T-helper 1 cell treated with Interleukin-12 subunit alpha and Interleukin-12 subunit beta and Interleukin-4 antibody, amounts not matched to agents 30 μg/mL and 1 μg/mL, for 36 hours (primary cell): ENCODE data around the gene GSG1L.

Experiments
- H3K27ac Mint-ChIP-seq: one replicate; pipeline ENCODE4 v1.8.0; 2021; ENCODE audit warnings: mild to moderate bottlenecking, mixed read lengths
- H3K27me3 Mint-ChIP-seq: one replicate; pipeline ENCODE4 v1.8.0; 2021; ENCODE audit warnings: low read depth, mixed read lengths
- H3K36me3 Mint-ChIP-seq: one replicate; pipeline ENCODE4 v1.8.0; 2021; ENCODE audit warnings: low read depth, mixed read lengths
- H3K4me1 Mint-ChIP-seq: one replicate; pipeline ENCODE4 v1.8.0; 2021; ENCODE audit warnings: low read depth, mixed read lengths
- H3K4me3 Mint-ChIP-seq: one replicate; pipeline ENCODE4 v1.8.0; 2021; ENCODE audit warnings: mild to moderate bottlenecking, moderate library complexity, mixed read lengths
- H3K9me3 Mint-ChIP-seq: one replicate; pipeline ENCODE4 v1.8.0; 2021; ENCODE audit warnings: mixed read lengths

GSG1L gene

GRCh38 chr16:27838536-27839175, 224.9 kb downstream of the GSG1L start:
- Mint-ChIP-seq H3K27ac (no peak overlapping the region), H3K4me3 (no peak overlapping the region), H3K4me1 (no peaks in the 10 kb centered on the region), H3K36me3 (no peaks in the 10 kb centered on the region), H3K9me3 (no peaks in the 10 kb centered on the region), H3K27me3 (peaks cover 14% of the 10 kb centered on the region)

- no peak overlapping the region for H3K4me3 Mint-ChIP-seq
- peaks cover 11% of the 10 kb centered on the region for H3K9me3 Mint-ChIP-seq
- no peaks in the 10 kb centered on the region for H3K36me3 Mint-ChIP-seq
- no peak overlapping the region for H3K27ac Mint-ChIP-seq
- no peaks in the 10 kb centered on the region for H3K4me1 Mint-ChIP-seq
- H3K27me3 Mint-ChIP-seq, result peaks cover 4% of the 10 kb centered on the region
Measured at GRCh38 chr16:27829975-27830374, 233.5 kb downstream of the GSG1L start.

- Mint-ChIP-seq H3K4me3 (no peak overlapping the region), H3K27ac (no peak overlapping the region), H3K9me3 (peaks cover 11% of the 10 kb centered on the region), H3K4me1 (no peaks in the 10 kb centered on the region), H3K27me3 (no peaks in the 10 kb centered on the region), H3K36me3 (no peaks in the 10 kb centered on the region)
Measured at GRCh38 chr16:27828671-27829070, 234.8 kb downstream of the GSG1L start.

GRCh38 chr16:27827765-27828164, 235.7 kb downstream of the GSG1L start:
- no peaks in the 10 kb centered on the region for H3K4me1 Mint-ChIP-seq
- no peak overlapping the region for H3K27ac Mint-ChIP-seq
- H3K27me3 Mint-ChIP-seq, result no peaks in the 10 kb centered on the region
- H3K36me3 Mint-ChIP-seq, result no peaks in the 10 kb centered on the region
- H3K4me3 Mint-ChIP-seq, result no peak overlapping the region
- H3K9me3 Mint-ChIP-seq, result peaks cover 11% of the 10 kb centered on the region

- Mint-ChIP-seq H3K36me3 (no peaks in the 10 kb centered on the region), H3K4me3 (no peak overlapping the region), H3K4me1 (no peaks in the 10 kb centered on the region), H3K9me3 (peaks cover 11% of the 10 kb centered on the region), H3K27ac (no peak overlapping the region), H3K27me3 (no peaks in the 10 kb centered on the region)
Measured at GRCh38 chr16:27826893-27827289, 236.6 kb downstream of the GSG1L start.

GRCh38 chr16:27826081-27826892, 237.2 kb downstream of the GSG1L start:
- H3K27ac Mint-ChIP-seq, result no peak overlapping the region
- no peaks in the 10 kb centered on the region for H3K4me1 Mint-ChIP-seq
- no peaks in the 10 kb centered on the region for H3K27me3 Mint-ChIP-seq
- peaks cover 11% of the 10 kb centered on the region for H3K9me3 Mint-ChIP-seq
- H3K4me3 Mint-ChIP-seq, result no peak overlapping the region
- H3K36me3 Mint-ChIP-seq, result no peaks in the 10 kb centered on the region

- Mint-ChIP-seq H3K4me3 (no peak overlapping the region), H3K9me3 (peaks cover 6% of the 10 kb centered on the region), H3K27me3 (no peaks in the 10 kb centered on the region), H3K4me1 (no peaks in the 10 kb centered on the region), H3K36me3 (no peaks in the 10 kb centered on the region), H3K27ac (no peak overlapping the region)
Measured at GRCh38 chr16:27824786-27825185, 238.7 kb downstream of the GSG1L start.

- no peak overlapping the region for H3K27ac Mint-ChIP-seq
- H3K4me3 Mint-ChIP-seq, result no peak overlapping the region
- peaks cover 4% of the 10 kb centered on the region for H3K9me3 Mint-ChIP-seq
- no peaks in the 10 kb centered on the region for H3K27me3 Mint-ChIP-seq
- no peaks in the 10 kb centered on the region for H3K4me1 Mint-ChIP-seq
- H3K36me3 Mint-ChIP-seq, result no peaks in the 10 kb centered on the region
Measured at GRCh38 chr16:27824006-27824405, 239.5 kb downstream of the GSG1L start.

GRCh38 chr16:27823421-27823820, 240.1 kb downstream of the GSG1L start:
- Mint-ChIP-seq H3K27ac (no peak overlapping the region), H3K27me3 (no peaks in the 10 kb centered on the region), H3K4me1 (no peaks in the 10 kb centered on the region), H3K36me3 (no peaks in the 10 kb centered on the region), H3K4me3 (no peak overlapping the region), H3K9me3 (no peaks in the 10 kb centered on the region)

GRCh38 chr16:27822996-27823395, 240.5 kb downstream of the GSG1L start:
- H3K36me3 Mint-ChIP-seq, result no peaks in the 10 kb centered on the region
- no peaks in the 10 kb centered on the region for H3K9me3 Mint-ChIP-seq
- H3K4me3 Mint-ChIP-seq, result no peak overlapping the region
- no peaks in the 10 kb centered on the region for H3K27me3 Mint-ChIP-seq
- H3K4me1 Mint-ChIP-seq, result no peaks in the 10 kb centered on the region
- no peak overlapping the region for H3K27ac Mint-ChIP-seq

GRCh38 chr16:27822529-27822928, 241.0 kb downstream of the GSG1L start:
- Mint-ChIP-seq H3K9me3 (no peaks in the 10 kb centered on the region), H3K4me3 (no peak overlapping the region), H3K27ac (no peak overlapping the region), H3K27me3 (no peaks in the 10 kb centered on the region), H3K36me3 (no peaks in the 10 kb centered on the region), H3K4me1 (no peaks in the 10 kb centered on the region)

GRCh38 chr16:27820646-27821345, 242.7 kb downstream of the GSG1L start:
- H3K4me1 Mint-ChIP-seq, result no peaks in the 10 kb centered on the region
- H3K27me3 Mint-ChIP-seq, result no peaks in the 10 kb centered on the region
- no peaks in the 10 kb centered on the region for H3K9me3 Mint-ChIP-seq
- no peak overlapping the region for H3K27ac Mint-ChIP-seq
- no peaks in the 10 kb centered on the region for H3K36me3 Mint-ChIP-seq
- no peak overlapping the region for H3K4me3 Mint-ChIP-seq

- Mint-ChIP-seq H3K36me3 (no peaks in the 10 kb centered on the region), H3K4me1 (no peaks in the 10 kb centered on the region), H3K4me3 (no peak overlapping the region), H3K27me3 (no peaks in the 10 kb centered on the region), H3K9me3 (no peaks in the 10 kb centered on the region), H3K27ac (no peak overlapping the region)
Measured at GRCh38 chr16:27819881-27820610, 243.5 kb downstream of the GSG1L start.

GRCh38 chr16:27819356-27819755, 244.2 kb downstream of the GSG1L start:
- H3K9me3 Mint-ChIP-seq, result no peaks in the 10 kb centered on the region
- H3K36me3 Mint-ChIP-seq, result no peaks in the 10 kb centered on the region
- H3K27me3 Mint-ChIP-seq, result no peaks in the 10 kb centered on the region
- no peak overlapping the region for H3K27ac Mint-ChIP-seq
- no peak overlapping the region for H3K4me3 Mint-ChIP-seq
- H3K4me1 Mint-ChIP-seq, result no peaks in the 10 kb centered on the region
